ENCODE results near the gene PAX5. TPM values are rescaled to one million over a fixed set of nuclear protein-coding genes. Genes with fewer than 3 reads are reported as not detected.

The PAX5 gene
- total RNA-seq, 1 experiment from 2014 or later: not detected

DNA sequence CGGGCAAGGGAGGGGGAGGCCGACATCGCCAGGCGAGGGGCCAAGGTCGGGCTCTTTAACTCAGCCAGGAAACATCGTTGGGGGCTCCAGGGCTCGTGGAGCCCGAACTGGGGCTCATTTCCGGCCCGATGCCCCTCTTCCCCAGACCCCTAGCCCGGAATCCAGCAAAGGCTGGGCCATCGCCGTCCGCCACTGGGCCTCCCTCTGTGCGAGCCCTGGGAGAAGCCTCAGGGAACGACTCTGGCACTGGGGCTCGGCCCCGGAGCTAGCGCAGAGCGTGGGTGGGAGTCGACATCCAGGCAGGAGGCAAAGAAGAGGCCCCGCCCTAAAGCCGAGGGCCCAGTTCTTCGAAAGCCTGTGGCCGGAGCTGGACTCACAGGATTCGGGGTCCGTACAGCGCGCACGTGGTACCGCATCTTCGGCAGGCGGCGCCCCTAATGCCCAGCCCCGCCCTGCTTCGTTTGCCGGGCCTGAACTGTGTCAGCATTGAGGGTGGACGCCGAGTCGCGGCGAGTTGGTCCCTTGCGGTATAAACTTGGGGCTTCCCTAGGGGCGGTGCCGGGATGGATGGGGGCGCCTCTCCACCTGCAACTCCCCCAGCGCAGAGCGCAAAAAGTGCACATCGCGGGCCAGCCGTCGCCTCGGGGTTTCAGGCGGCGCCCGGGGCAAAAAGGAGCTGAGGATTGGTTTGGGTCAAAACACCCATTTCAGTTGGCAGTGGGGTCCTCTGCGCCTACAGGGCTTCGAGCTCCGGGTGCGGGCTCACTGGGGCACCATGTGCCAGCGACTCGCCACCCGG is 3.6 kb upstream of the PAX5 start:
- no peak for DNase-seq (ENCODE audit: low read depth)

DNA sequence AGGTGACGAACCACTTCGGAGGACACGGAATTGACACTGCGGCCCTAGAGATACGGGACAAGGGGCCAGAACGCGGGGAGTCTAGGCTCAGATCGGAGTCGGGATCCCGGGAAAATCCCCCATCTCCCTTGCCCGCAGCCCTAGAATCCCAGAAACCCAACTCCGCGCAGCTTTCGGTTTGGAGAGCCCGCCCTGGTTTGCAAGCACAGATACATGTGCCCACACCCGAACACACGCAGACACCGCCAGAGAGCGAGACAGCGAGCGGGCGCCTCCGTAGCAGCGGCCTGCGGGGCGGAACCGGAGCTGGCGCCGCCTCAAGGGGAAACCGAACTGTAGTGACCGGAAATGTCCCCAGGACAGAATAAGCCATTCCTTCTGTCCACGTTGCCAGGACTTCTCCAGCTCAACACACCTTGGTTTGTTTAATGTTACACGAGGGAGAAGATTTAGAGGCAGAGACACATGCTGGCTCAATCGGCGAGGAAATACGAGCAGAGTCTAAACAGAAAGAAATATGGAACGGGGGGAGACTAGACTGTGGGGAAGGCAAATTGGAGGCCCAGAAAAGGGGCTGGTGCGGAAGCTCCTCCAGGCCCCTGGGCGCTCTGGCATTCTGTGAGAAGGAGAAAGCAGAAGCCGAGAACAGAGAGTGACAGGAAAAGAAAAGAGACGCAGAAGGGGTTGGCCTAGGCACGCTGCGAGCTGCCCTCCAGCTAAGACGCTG is 2.9 kb upstream of the PAX5 start:
- DNase-seq (ENCODE audit: low read depth): no peak

DNA sequence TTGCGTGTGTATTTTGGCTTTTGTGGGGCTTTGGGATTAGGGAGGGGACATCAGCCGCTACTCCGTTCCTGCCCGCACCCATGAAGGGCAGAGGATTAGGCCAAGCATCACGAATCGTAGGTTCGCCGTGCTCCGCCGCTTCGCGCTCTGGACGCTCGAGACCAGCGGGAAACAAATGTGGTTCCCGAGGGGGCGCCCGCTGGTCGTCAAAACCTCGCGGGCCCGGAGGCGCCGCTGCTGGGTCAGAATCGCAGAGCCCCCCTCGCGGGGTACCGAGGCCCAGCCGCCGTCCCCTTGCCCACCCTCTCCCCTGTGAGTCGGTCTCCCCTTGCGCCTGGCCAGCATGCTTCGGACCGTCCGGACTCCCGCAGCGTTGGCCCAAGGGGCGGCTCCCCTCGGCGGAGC is 2.3 kb upstream of the PAX5 start:
- no peak for DNase-seq (ENCODE audit: low read depth)

DNA sequence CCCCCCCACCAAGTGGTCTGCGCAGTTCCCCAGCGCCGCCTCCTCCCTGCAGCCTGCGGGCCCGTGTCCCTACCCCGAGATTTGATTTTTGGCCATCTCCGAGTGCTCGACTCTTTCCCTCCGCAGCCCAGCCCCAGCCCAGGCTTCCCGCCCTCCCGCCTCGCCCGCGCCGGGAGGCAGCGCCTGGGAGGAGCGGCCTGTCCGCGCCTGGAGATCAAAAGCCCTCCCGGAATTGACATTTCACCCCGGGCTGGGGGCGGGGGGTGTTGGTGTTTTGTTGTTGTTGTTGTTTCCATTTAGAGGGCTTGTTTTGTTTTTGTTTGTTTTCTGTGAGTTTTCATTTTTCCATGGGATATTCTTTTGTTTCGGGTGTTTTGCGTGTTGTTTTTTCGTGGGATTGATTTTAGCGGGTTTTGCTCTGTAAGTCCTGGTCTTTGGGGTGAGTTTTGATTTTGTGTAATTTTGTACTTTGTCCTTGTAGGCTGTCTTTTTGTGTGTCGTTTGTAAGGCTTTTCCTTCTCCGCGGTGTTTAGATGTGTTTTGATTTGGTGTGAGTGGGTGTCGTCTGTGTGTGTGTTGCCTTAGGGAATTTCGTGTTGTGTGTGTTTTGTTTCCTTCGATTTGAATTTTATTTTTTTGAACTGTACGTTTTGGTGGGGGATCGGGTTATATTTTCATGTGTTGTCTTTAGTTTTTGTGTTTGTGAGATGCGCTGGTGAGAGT is 1.7 kb upstream of the PAX5 start:
- no peak for DNase-seq (ENCODE audit: low read depth)

DNA sequence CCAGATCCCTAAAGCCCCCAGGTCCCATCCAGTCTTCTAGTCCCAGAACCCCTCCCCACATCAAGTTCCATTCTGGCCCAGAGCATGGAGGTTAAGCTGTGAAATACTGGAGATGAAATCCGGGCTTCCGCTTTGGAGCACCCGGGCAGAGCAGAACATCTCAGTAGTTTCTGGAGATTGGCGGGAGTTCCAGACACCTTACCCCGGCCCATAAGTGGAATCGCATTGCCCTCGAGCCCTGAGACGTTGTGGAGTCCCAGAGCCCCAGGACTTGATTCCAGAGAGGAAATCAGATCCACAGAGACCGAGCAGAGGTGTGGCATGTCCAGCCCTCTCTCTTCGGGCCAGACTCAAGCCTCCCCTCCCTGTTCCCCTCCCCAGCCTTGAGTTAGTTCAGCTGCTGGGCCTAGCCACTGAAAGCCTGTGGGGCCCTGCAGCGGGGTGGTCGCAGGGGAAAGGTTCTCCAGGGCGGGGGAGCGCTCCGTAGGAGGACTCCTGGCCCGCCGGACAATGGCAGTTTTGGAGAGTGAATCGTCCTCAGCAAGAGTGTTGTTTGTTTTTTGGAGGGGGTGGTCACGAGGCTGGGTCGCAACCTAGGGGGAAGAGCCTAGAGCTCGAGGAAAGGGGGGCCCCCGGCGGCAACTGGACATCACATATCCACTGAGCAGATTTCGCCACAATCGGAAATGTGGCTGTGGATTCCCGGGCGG is 1.0 kb upstream of the PAX5 start:
- no peak for DNase-seq (ENCODE audit: low read depth)

DNA sequence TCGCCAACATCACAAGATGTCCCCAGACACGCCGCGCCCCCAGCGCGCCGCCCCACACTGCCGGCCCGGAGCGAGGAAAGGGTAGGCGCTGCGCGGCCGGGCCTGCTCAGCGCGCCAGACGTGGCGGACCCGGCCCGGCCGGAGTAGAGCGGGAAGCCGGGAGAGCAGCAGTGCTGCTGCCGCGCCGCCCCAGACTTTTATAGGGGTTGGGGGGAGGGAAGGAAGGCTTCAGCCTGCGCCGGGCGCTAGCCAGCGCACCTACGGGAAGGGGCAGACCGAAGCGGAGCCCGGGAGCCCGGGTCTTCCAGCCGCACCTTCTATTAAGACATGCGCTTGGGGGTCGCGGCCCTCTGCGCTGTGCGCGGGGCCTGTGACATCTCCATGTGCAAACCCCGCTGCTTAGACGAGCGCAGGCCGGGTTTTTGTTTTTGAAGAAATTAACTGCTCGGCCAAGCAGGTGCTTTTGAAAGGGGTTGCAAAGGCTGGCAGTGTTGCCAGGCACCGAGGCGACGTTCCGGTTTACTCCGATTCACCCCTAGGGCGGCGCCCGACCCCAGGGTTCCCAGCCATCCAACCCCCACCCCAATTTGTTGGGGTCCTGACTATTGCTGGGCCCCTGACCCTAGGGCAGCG is 353 bp upstream of the PAX5 start:
- DNase-seq (ENCODE audit: low read depth): no peak

DNA sequence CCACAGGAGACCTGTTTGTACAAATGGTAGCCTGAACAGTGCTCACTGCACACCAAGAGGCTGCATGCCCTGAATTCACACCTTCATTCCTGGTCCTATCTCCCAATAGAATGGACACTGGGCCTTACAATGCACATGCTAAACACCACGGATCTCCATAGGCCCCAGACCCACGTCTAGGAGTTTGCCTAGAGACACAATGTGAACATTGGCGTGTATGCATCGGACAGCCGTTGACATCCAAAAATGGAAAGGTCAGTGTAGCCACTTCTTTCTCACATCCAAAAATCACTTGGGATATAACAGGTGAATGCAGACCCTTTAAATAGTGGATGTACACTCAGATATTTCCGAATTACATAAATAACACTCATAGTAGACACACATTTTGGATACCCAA is 927 bp downstream of the PAX5 start:
- DNase-seq (ENCODE audit: low read depth): no peak

DNA sequence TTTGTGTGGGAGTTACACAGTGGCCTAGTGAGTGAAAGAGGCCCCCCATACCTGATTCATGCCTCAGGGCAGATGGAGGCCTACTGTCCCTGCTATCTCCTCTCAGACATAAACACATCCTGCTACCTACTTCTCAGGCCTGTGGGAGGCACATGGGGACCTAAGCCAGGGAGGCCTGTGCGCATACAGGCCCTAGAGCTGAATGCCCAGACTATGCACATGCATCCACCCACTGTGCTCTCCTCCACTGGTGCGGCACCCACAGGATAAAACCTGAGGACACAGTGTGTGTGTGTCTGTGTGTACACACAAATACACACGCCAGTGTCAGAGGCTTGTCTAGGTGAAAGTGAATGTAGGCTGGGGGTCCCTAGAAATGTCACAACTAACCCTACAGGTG is 1.4 kb downstream of the PAX5 start:
- DNase-seq (ENCODE audit: low read depth): no peak

DNA sequence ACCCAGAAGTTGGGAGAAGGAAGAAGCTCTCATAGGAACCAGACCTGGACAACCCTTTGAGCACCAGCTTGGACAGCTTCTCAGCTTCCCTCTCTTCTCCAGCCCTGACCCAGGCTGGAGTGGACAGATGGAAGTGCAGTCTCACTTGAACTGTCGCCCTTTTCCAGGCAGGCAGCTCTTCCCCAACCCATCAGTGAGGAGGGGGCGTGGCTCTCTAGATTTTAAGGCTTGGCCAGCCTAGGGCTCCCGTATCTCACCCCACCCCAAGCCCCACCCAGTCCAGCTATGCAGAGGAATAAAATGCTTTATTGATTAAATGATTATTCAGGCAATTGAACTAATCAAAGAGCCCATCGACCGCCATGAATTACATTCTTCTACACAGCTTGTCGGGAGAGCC is 2.2 kb downstream of the PAX5 start:
- DNase-seq (ENCODE audit: low read depth): no peak

DNA sequence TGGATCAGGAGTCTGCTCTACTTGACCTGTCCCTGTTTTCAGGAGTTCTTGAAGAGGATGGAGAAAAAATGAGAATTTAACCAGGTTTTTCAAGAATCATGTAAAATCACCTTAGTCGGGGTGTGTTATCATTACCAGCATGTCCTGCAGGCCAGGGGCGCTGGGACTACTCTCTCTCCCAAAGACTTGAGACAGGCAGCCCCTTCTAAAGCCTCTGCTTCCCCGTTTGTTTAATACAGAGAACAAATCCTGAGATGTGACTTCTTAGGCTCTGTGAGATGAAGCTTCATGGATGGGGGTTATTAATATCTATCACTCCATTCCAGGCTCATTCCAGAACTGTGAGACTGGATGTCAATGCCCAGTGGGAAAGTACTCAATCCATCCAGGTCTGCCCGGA is 3.0 kb downstream of the PAX5 start:
- DNase-seq (ENCODE audit: low read depth): no peak

DNA sequence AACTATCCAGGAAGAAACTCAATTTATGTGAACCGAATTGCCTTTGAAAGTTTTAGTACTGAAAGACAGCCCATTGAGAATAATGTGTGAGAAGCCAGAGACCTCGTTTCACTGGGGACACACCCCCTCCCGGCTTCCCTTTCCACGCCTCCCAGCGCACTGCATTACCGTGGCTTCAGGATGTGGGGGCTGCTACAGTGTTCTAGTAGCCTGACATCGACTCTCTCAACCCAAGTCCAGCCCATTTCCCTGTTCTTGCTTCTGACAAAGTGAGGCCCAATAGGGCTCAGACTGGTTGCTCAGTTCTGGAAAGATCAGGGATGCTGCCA is 3.5 kb downstream of the PAX5 start:
- no peak for DNase-seq (ENCODE audit: low read depth)

DNA sequence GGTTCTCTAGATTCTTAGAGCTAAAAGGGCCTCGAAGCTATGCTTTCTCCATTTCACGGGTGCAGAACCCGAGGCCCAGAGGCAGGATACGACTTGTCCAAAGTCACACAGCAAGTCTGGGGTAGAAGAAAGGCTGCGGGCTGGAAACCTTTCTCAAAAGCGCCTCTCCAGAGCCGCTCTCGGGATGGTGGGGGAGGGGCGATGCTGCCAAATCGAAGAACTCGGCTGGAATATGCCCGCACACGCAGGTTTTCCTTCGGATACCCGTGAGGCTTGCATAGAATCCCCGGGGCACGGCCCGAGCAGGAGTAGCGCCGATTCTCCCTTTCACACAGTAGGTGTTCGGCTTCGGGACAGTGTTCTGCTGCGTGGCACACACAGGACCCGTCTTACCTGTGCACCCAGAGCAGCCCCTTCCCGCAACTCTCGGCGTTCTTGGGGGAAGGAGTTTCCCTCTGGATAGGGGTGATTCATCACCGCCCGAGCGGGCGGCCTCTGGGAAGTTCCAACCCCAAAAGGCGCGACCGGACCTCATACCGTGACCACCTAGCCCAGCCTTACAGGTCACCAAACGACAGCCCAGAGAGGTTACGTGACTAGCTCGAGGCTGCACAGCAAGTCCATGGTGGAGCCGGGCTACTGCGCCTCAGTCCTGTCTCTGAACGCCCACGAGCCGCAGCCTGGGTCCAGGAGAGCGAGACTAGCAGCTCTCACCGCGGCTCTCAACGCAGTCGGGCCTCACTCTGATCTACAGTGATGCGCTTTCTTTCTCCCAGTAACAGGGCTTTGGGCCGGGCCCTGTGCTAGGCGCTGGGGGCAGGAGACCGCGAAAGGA is 4.1 kb downstream of the PAX5 start:
- no peak for DNase-seq (ENCODE audit: low read depth)

DNA sequence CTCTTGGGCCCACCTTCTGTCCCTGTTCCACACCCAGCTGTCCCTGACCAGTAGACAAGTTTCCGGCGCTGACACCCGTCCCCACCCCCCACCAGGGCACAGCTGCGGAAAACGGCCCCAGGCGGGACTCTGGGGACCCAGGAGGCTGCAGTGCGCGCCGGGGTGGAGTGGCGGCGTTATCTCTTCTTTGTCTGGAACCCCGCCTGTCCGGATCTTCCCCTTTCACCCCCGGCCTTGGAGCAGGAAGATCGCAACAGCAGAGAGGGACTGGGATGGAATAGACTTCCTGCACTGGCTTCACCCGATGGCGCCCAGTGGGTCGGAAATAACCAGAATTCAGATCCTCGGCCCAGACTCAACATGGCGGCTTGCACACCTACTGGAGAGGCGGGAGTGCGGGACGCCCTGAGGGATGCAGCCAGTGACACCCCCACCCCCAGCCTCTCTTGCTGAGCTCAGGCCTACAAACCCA is 4.7 kb downstream of the PAX5 start:
- DNase-seq (ENCODE audit: low read depth): no peak

DNA sequence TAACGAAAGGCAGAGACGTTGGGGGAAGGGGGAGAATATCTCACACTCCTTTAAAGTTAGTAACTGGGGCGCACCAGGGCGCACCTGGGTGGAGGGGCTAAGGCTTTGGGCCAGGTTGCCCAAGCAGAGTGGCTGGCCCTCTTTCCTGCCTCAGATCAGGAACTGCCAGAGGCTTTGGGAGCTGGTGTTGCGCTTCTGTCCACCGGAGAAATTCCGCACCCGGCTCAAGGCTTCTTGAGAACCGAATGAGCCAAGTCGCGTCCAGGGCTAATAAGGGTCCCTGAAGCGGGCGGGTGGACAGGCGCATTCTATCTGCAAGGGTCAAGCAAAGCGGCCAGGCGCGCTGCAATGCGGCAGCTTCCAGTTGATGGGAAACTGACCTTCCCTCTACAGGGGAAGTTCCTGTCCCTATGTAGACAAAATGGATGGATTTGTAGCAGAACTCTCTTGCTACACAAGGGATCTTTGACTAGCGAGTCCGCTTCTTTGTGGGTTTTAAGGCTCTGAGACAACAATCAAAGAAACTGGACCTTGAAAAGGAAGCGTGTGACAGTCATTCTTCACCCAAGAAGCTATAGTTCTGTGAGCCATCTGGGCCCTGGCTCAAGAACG is 5.5 kb downstream of the PAX5 start:
- no peak for DNase-seq (ENCODE audit: low read depth)

DNA sequence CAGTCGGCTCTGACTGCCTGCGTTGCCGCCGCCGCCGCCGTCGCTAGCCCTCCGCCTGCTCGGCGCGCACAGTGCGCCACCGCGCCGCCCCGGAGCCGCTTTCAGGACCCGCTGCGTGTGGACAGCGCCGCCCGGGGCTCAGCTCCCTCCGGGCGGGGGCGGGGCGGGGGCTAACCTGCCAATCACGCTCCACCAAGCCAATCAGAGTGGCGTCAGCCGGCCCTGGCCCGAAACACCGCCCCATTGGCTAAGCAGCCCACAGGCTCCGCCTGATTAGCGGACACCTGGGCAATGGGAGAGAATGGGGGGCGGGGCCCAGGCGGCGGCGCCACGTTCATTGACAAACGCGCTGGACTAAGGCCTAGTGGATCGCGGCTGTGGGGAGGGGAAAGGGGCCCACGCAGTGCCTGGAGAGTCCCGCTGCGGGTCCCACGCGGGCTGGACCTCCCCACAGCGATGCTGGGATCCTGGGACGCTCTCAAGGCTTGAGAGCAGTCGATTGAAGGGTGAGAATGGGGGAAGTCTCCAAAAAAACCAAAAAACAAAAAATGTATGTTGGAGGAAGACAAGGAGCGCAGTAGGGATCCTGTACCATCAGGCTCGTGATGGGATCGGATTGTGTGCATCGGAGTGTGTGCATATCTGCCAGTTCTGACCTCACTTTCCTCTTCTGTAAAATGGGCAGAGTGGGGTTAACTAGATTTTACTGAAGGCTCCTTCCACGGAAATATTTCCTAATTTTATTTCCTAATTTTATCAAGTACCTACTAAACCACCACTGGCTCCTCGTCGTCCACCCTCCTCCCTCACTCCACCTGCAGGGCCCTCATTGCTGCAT is 6.3 kb downstream of the PAX5 start:
- DNase-seq (ENCODE audit: low read depth): peak; percentile 84

DNA sequence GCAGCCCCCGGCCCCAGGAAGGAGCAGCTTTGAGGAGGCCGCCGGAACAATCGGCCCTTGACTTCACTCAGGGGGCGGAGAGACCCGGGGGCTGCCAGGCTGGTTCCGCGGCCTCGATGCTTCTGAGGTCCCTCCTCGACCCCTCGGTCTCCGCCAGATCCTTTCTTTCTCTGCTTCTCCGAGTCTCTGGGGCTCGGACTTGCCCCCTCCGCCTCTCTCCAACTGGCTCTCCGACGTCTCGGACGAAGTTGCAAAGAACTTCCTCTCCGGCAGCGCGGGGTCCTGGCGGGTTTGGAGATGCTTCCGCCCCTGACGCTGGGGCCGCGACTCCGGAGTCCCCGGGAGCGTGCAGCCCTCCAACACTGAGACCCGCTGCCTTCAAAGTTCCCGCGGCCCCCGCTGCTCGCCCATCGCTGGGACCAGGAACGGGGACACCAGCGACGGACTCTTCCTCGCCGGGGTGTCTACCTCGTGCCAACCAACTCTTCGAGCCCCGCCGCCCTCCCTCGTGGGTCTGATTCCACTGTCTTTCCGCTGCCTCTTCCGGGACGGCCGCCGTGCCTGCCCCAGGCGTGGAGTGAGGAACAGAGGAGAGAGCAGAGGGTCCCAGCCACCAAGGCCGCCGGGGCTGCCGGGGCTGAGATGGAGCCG is 7.0 kb downstream of the PAX5 start:
- DNase-seq (ENCODE audit: low read depth): no peak

DNA sequence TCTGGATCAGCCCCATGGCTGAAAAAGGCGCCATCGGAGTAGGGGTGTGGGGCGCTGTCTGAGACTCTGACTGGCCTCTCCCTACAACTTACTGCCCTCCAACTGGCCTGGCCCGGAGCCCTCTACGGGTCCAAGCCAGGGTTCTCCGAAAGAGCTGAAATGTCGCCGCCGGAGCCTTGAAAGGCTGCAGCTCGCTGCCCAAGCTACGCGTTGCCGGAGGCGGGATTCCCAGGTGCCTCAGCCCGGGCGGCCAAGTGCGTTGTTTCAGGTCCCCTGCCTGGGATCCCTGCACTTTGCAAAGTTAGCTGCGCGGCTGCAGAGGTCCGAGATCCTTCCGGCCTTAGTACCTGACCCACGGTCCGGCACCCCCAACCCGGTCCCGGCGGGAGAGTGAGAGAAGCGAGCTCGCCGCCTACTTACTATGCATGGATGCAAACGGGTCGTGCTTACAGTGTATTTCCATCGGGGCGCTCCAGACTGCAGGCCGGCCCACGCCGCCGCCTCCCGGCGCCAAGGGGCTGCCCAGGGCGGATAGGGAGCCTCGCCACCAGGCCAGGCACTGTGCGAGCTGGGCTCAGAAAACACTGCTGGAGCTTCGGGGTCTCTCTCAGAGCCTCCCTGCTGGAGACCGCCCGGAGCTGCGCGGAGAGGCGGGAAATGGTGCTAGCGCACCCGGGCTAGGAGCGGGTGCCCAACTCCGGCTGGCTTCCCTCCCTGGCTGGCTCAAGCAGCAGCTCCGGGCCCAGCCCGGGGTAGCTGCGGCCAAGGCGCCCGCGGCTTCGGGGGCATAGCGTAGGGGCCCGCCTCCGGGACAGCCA is 7.7 kb downstream of the PAX5 start:
- DNase-seq (ENCODE audit: low read depth): no peak

DNA sequence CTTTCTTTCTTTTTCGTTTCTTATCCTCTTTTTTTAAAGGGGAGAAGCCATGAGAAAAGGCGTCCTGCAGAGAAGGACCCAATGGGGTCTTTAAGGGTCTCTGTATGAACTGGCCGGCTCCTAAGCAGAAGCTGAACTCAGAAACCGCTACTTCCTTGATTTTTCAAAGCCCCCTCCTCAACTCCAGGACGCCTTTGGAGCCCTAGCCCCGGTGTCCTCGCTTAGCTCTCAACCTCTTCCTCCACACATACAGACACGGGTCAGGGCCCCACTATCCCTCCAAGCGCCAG is 8.3 kb downstream of the PAX5 start:
- no peak for DNase-seq (ENCODE audit: low read depth)
